NOMO-1 treated with DMSO at 0.1 percent for 48 hours (cell line): ENCODE measurements around the gene RPAP2.
"Not testable (repeated sequence)": the region's sequence is repeated elsewhere in the genome, so short reads cannot be mapped to it uniquely, and the experiment has no call there.

Experiments
- DNase-seq: peaks from one replicate; lab custom pipeline; 2025; ENCODE audit not compliant: unreplicated experiment; lab: John Stamatoyannopoulos, UW

The RPAP2 gene

GRCh38 chr1:92374223-92374622 lies 75.4 kb downstream of the RPAP2 start:
- no peak for DNase-seq

GRCh38 chr1:92376345-92376744 lies 77.5 kb downstream of the RPAP2 start:
- DNase-seq, result no peak

GRCh38 chr1:92377991-92378390 lies 79.1 kb downstream of the RPAP2 start:
- not testable (repeated sequence) for DNase-seq

DNA sequence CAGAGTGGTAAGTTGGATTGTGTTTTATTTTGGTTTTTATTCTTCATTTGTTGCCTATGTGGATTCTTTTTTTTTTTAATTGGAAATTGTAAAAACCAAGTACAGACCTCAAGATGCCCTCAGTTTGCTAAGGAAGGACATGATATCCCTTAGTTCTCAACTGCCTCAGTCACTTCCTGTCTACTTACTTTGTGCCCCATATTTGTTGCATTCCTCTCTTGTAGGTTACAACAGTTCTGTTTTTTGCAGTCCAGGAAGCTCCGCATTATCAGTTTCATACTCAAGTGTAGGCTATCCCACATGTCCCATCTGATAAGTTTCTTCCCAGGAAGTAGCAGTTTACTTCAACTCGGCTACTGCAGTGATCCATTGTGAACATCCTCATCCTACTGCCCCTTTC lies 82.0 kb downstream of the RPAP2 start:
- no peak for DNase-seq

- DNase-seq, result not testable (repeated sequence)
These were observed 95.1 kb downstream of the RPAP2 start for GRCh38 chr1:92393966-92394365.

GRCh38 chr1:92398519-92398918 lies 99.7 kb downstream of the RPAP2 start:
- DNase-seq, result no peak

- peak; percentile 64 for DNase-seq
These were observed 100.2 kb downstream of the RPAP2 start for GRCh38 chr1:92399076-92399475.

DNA sequence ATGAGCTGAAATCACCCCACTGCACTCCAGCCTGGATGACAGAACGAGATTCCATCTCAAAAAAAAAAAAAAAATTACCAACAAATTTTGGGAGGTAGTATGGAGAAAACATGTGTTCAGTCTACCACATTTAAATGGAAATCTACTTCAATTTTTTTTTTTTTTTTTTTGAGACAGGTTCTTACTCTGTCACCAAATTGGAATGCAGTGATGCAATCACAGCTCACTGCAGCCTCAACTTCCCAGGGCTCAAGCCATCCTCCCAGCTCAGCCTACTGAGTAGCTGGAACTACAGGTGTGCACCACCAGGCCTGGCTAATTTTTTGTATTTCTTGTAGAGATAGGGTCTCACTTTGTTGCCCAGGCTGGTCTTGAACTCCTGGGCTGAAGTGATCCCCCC lies 105.8 kb downstream of the RPAP2 start:
- DNase-seq, result no peak

- no peak for DNase-seq
These were observed 110.0 kb downstream of the RPAP2 start for GRCh38 chr1:92408825-92409224.

GRCh38 chr1:92409946-92410549 lies 111.2 kb downstream of the RPAP2 start:
- no peak for DNase-seq

GRCh38 chr1:92410706-92411105 lies 111.8 kb downstream of the RPAP2 start:
- no peak for DNase-seq

GRCh38 chr1:92411511-92411910 lies 112.7 kb downstream of the RPAP2 start:
- peak; percentile 12 for DNase-seq

- DNase-seq, result no peak
These were observed 120.8 kb downstream of the RPAP2 start for GRCh38 chr1:92419642-92420041.

GRCh38 chr1:92424381-92424780 lies 125.5 kb downstream of the RPAP2 start:
- peak; percentile 72 for DNase-seq

- no peak for DNase-seq
These were observed 126.8 kb downstream of the RPAP2 start for GRCh38 chr1:92425617-92426016.

- DNase-seq, result no peak
These were observed 131.2 kb downstream of the RPAP2 start for GRCh38 chr1:92430030-92430429.

GRCh38 chr1:92434572-92434971 lies 135.7 kb downstream of the RPAP2 start:
- DNase-seq, result not testable (repeated sequence)

- no peak for DNase-seq
These were observed 140.4 kb downstream of the RPAP2 start for GRCh38 chr1:92439291-92439690.

DNA sequence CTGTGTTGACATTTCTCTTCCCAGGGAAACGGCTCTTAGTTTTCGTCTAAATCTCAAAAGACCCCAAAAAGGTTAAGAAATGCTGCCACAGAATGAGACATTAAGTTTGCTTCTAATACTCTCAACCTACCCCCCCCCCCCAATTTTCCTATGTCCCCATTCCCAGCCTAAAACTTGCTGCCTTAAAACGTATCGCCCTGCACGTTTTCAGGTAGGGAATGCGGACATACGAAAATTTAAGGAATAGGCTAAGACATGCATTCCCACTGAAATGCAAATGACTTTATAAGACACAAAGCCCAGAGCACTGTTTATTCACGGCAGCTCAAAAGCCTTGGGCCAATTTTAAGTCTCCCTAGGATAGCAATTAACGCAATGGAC lies 142.4 kb downstream of the RPAP2 start:
- no peak for DNase-seq

- DNase-seq, result no peak
These were observed 143.0 kb downstream of the RPAP2 start for GRCh38 chr1:92441697-92442342.

DNA sequence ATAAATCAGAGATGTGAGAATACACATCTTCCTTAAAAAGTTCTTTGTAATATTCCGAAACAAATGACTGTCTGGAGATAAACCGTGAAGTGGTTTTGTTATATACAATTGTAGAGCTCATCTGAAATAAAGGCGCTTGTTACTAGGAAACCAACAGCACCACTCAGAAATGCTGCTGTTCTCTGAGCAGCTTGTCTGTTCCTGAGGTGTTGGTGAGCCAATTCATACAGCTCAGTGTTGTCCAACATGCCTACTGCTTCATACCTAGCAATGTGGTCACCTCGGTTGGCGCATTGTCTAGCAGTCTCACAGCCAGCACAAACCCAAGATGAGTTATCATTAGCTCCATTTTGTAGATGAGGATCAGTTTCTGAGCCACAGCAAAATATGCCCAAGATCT lies 143.5 kb downstream of the RPAP2 start:
- no peak for DNase-seq

- no peak for DNase-seq
These were observed 145.0 kb downstream of the RPAP2 start for GRCh38 chr1:92443893-92444292.

GRCh38 chr1:92444351-92444750 lies 145.5 kb downstream of the RPAP2 start:
- DNase-seq, result no peak
